Measurements from ENCODE around the gene PRPF6.

GRCh38 chr20:64062276-64062595, 81.3 kb downstream of the PRPF6 start:
- TF ChIP-seq POLR2A (IDR thresholded peaks at IDR 0.05), result no peak
- no peak for TF ChIP-seq CTCF (IDR thresholded peaks at IDR 0.05 in 4 of 5, conservative IDR thresholded peaks at IDR 0.05 in 1 of 5)

All from gastrocnemius medialis (tissue), 4 donors.